Nephron progenitor cell (in vitro differentiated cells): ENCODE measurements around the gene MINAR1.
A peak's percentile ranks its signal among the peaks of the same experiment; 100 is the strongest.

Experiments
- DNase-seq: peaks from one replicate; pipeline ENCODE4 v3.0.0; 2021
- H3K27ac Mint-ChIP-seq: 2 replicates; pipeline ENCODE4 v1.8.0; 2021; ENCODE audit warnings: mild to moderate bottlenecking, moderate library complexity, mixed read lengths
- H3K27me3 Mint-ChIP-seq: 2 replicates; pipeline ENCODE4 v1.8.0; 2021; ENCODE audit warnings: mild to moderate bottlenecking, low read depth, mixed read lengths; ENCODE audit not compliant: poor library complexity
- H3K36me3 Mint-ChIP-seq: 2 replicates; pipeline ENCODE4 v1.8.0; 2021; ENCODE audit warnings: low read depth, mixed read lengths
- H3K4me1 Mint-ChIP-seq: 2 replicates; pipeline ENCODE4 v1.8.0; 2021; ENCODE audit warnings: mixed read lengths
- H3K4me3 Mint-ChIP-seq: 2 replicates; pipeline ENCODE4 v1.8.0; 2021; ENCODE audit warnings: mild to moderate bottlenecking, moderate library complexity, mixed read lengths
- H3K9me3 Mint-ChIP-seq: 2 replicates; pipeline ENCODE4 v1.8.0; 2021; ENCODE audit warnings: mild to moderate bottlenecking, moderate library complexity, mixed read lengths
- TF ChIP-seq, protein P1 (sequence below): fragments of 200-600 bp; sonication (generic); IDR thresholded peaks from 2 replicates; pipeline ENCODE4 v1.5.0; 2021; ENCODE audit warnings: antibody characterized with exemption

The MINAR1 gene, protein sequence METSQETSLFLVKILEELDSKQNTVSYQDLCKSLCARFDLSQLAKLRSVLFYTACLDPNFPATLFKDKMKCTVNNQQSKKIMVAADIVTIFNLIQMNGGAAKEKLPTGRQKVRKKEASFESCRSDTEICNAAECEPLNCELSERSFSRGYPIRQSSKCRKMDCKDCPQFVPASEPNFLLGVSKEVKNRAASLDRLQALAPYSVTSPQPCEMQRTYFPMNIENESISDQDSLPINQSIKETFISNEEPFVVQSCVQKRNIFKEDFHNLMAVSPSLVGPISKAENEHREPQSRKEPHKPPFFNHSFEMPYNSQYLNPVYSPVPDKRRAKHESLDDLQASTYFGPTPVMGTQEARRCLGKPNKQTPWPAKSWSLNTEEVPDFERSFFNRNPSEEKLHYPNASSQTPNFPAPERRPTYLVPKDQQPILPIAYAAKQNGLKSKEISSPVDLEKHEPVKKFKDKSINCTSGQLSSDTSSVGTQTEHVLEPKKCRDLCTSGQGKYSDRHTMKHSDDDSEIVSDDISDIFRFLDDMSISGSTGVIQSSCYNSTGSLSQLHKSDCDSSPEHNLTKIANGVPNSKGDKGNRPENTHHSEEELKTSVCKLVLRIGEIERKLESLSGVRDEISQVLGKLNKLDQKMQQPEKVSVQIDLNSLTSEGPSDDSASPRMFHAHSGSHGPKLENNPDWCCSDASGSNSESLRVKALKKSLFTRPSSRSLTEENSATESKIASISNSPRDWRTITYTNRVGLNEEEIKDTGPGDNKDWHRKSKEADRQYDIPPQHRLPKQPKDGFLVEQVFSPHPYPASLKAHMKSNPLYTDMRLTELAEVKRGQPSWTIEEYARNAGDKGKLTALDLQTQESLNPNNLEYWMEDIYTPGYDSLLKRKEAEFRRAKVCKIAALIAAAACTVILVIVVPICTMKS

DNA sequence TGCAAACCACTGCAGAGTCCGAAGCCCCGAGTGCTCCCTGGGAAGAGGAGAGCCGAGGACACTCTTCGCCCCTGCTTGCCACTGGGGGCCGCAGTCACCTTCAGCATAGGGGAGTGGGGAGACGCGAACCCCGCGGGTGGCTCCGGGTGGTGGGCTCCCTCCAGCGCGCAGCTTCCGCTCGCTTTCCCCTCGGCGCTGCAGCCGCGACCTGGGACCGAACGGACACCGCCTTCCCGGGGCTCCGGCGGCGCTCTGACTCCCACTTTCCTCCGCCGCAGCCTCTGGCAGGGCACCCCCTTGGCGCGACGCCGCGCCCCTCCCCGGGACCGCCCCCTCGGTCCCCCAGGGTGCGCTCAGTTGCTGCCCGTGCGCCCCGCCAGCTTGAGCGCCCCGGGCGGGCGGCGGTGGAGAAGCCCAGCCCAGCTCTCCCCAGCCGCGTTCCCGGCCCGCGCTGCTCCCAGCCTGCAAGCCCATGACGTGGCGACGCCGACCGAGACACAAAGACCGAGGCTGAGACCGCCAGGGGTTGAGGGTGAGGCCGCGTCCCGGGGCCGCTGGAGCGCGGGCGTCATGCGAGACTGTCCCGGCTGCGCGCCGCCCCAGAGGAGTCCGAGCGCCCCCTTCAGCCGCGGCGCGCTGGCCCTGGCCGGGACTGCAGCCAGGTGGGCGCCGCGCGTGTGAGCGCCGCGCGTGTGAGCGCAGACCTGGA is at the start of gene MINAR1:
TSS of gene MINAR1 (plus strand) at position 701 of the 709 bp plus-strand sequence. CDS start 23,812 bp downstream, outside the sequence.
- H3K36me3 Mint-ChIP-seq: no peaks in the 10 kb centered on the region
- peaks cover 31% of the 10 kb centered on the region for H3K4me1 Mint-ChIP-seq
- H3K4me3 Mint-ChIP-seq: peak within 1 kb of the TSS; percentile 87
- peaks cover 92% of the 10 kb centered on the region for H3K27me3 Mint-ChIP-seq
- TF ChIP-seq, protein P1, sequence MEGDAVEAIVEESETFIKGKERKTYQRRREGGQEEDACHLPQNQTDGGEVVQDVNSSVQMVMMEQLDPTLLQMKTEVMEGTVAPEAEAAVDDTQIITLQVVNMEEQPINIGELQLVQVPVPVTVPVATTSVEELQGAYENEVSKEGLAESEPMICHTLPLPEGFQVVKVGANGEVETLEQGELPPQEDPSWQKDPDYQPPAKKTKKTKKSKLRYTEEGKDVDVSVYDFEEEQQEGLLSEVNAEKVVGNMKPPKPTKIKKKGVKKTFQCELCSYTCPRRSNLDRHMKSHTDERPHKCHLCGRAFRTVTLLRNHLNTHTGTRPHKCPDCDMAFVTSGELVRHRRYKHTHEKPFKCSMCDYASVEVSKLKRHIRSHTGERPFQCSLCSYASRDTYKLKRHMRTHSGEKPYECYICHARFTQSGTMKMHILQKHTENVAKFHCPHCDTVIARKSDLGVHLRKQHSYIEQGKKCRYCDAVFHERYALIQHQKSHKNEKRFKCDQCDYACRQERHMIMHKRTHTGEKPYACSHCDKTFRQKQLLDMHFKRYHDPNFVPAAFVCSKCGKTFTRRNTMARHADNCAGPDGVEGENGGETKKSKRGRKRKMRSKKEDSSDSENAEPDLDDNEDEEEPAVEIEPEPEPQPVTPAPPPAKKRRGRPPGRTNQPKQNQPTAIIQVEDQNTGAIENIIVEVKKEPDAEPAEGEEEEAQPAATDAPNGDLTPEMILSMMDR: peak; percentile 42
- H3K27ac Mint-ChIP-seq: no peak within 1 kb of the TSS
- DNase-seq: peak; percentile 78
- no peaks in the 10 kb centered on the region for H3K9me3 Mint-ChIP-seq

DNA sequence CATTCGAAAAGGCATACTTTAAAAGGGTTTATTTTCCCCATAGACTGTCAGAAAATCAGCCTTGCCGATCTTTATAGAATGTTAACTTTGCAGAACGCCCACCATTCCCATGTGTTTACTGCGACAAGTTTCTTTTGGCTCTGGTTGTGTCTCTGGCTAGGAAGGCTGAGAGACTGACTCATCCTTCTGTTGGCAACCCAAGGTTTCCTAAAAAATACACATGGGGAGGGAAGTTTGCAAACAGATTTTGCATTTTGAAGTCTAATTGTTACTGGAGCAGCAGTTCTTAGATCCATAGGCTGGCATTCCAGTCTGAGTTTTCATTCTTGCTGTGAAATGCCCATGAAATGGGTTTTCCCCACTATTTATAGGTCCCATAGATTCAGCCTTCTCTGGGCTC is 37.9 kb upstream of the MINAR1 start:
- Mint-ChIP-seq H3K9me3 (peaks cover 17% of the 10 kb centered on the region), H3K36me3 (peaks cover 4% of the 10 kb centered on the region), H3K27ac (no peak overlapping the region), H3K4me1 (peaks cover 5% of the 10 kb centered on the region), H3K4me3 (no peak overlapping the region), H3K27me3 (no peaks in the 10 kb centered on the region)
- no peak for DNase-seq
- TF ChIP-seq, protein P1: no peak

DNA sequence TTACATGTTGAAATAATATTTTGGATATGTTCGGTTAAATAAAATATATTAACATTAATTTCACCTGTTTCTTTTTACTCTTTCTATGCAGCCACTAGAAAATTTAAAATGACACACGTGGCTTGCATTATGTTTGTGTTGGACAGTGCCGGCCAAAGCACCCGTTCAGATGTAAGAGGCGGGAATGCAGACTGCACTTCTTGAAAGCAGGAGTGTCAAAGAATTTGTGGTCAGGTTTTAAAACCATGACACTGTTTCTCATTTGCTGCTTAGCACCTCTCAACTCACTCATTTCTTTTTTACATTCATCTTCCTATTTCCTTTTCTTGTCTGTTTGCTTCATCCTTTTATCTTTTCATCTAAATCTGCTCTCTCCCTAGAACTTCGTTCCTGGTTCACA is 35.3 kb upstream of the MINAR1 start:
- Mint-ChIP-seq H3K9me3 (no peaks in the 10 kb centered on the region), H3K27me3 (no peaks in the 10 kb centered on the region), H3K4me3 (no peak overlapping the region), H3K27ac (no peak overlapping the region), H3K4me1 (peaks cover 5% of the 10 kb centered on the region), H3K36me3 (no peaks in the 10 kb centered on the region)
- no peak for DNase-seq
- TF ChIP-seq, protein P1: no peak

DNA sequence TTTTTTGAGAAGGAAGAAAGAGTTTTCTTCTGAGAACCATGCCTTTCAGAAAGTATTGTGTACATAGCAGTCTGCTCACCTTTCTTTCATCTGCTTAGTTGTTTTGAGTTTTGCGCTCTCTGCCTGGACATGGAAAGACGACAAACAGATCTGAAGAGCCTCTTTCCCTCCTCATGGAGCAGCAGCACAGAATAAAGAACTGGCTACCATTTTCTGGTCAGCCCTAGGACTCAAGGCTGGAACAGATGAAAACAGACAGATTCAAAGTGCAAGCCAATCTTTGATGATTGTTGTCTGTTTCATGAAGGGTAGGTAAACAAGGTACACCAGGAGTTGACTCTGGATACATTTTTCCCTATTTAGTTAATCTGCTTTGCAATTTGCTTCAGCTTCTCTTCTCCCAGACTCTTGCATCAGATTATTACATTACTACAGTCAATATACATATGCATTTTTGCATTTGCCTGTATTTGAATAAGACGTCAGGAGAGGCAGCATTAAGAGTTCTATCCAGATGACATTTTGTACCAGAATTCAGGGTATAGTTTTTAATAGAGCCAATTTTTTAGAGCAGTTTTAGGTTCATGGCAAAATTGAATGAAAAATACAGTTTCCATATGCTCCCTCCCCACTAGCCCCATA is 34.7 kb upstream of the MINAR1 start:
- Mint-ChIP-seq H3K4me1 (peaks cover 5% of the 10 kb centered on the region), H3K9me3 (no peaks in the 10 kb centered on the region)
- TF ChIP-seq, protein P1: no peak

DNA sequence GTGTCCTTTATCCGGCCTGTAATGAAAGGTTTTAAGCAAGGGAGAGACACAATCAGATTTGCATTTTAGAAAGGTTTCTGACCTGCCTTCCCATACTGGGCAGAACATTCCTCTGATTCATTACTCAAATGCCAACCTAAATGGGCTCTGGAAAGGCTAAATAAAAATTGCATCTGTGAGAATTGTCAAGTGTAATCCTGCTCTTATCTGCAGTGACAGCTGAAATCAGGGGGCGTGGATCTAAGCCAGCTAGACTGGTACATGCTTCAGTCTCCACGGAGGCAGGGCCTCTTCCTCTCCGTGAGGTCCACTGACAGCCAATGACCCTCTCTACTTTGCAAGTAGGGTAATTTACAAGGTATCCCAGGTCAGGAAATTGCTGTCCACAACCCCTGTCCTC is 32.5 kb upstream of the MINAR1 start:
- no peaks in the 10 kb centered on the region for H3K36me3 Mint-ChIP-seq
- H3K4me3 Mint-ChIP-seq: no peak overlapping the region
- no peak for DNase-seq
- no peak overlapping the region for H3K27ac Mint-ChIP-seq
- no peaks in the 10 kb centered on the region for H3K9me3 Mint-ChIP-seq
- peaks cover 5% of the 10 kb centered on the region for H3K4me1 Mint-ChIP-seq
- TF ChIP-seq, protein P1: no peak
- no peaks in the 10 kb centered on the region for H3K27me3 Mint-ChIP-seq

More for the DNA sequence above, 34.7 kb upstream of the MINAR1 start:
- Mint-ChIP-seq H3K27ac (no peak overlapping the region), H3K36me3 (no peaks in the 10 kb centered on the region), H3K4me3 (no peak overlapping the region), H3K27me3 (no peaks in the 10 kb centered on the region)
- no peak for DNase-seq
